ENCODE measurements around the gene ODAPH. TPM values are rescaled to one million over a fixed set of nuclear protein-coding genes. Genes with fewer than 3 reads are reported as not detected.

The ODAPH gene
- polyA plus RNA-seq, 1 of the 3 experiments (the other 2 are of a cell fraction), result 0.03 TPM

- no peaks in the 10 kb centered on the region for H3K4me1 ChIP-seq (ENCODE audit: control insufficient read depth in 1 of 2, insufficient read depth in 2 of 2, low read depth in 1 of 2, low read length in 1 of 2)
- H3K27me3 ChIP-seq (ENCODE audit: insufficient read depth), result no peaks in the 10 kb centered on the region
- H3K9me2 ChIP-seq, result no peaks in the 10 kb centered on the region
- no peaks in the 10 kb centered on the region for H3K79me2 ChIP-seq (ENCODE audit: insufficient read depth)
- H4K20me1 ChIP-seq (ENCODE audit: insufficient read depth), result no peaks in the 10 kb centered on the region
- ChIA-PET CTCF (interaction anchor here (0.8 kb wide), 1 partner anchor 27 kb away, joined by 3 read pairs; no protein-coding TSS in a partner anchor), POLR2A (no interaction called here)
- 68% methylated on average over 3 of the region's 3 CpGs for WGBS (ENCODE audit: low lambda C conversion rate)
- no peaks in the 10 kb centered on the region for H3K36me3 ChIP-seq (replicated peaks in 1 of 2; ENCODE audit: control insufficient read depth in 1 of 2, insufficient read depth in 2 of 2, low read length in 1 of 2)
- no peak overlapping the region for H2AFZ ChIP-seq (ENCODE audit: low read depth)
- no peaks in the 10 kb centered on the region for H3K9me3 ChIP-seq
- H3F3A ChIP-seq (replicated peaks; ENCODE audit: insufficient read depth), result no peaks in the 10 kb centered on the region
- DNase-seq, result no peak
- H3K27ac ChIP-seq (ENCODE audit: low read depth in 2 of 2, low read length in 1 of 2), result no peak overlapping the region
- no peak overlapping the region for H3K4me2 ChIP-seq
- TF ChIP-seq NRF1 (IDR thresholded peaks at IDR 0.05; ENCODE audit: low read depth, low read length) (no peak), MAX (IDR thresholded peaks at IDR 0.05; ENCODE audit: low read depth) (no peak), GABPA (IDR thresholded peaks at IDR 0.05; ENCODE audit: low read depth) (no peak), RCOR1 (IDR thresholded peaks at IDR 0.05; ENCODE audit: low read length) (no peak), ZBTB33 (IDR thresholded peaks at IDR 0.05; ENCODE audit: borderline replicate concordance, low read depth) (no peak)
- no peak overlapping the region for H3K4me3 ChIP-seq (ENCODE audit: low read depth in 2 of 2, low read length in 1 of 2)
- no peak overlapping the region for H3K9ac ChIP-seq
Measured at GRCh38 chr4:75596061-75596460, 40.2 kb downstream of the ODAPH start.

- Histone ChIP-seq H3K4me2 (no peak overlapping the region), H3K9ac (no peak overlapping the region), H3K9me2 (no peaks in the 10 kb centered on the region), H3K36me3 (replicated peaks in 1 of 2; ENCODE audit: control insufficient read depth in 1 of 2, insufficient read depth in 2 of 2, low read length in 1 of 2) (no peaks in the 10 kb centered on the region), H3K27me3 (ENCODE audit: insufficient read depth) (no peaks in the 10 kb centered on the region), H4K20me1 (ENCODE audit: insufficient read depth) (no peaks in the 10 kb centered on the region), H3K27ac (ENCODE audit: low read depth in 2 of 2, low read length in 1 of 2) (no peak overlapping the region), H3K4me1 (ENCODE audit: control insufficient read depth in 1 of 2, insufficient read depth in 2 of 2, low read depth in 1 of 2, low read length in 1 of 2) (no peaks in the 10 kb centered on the region), H3K4me3 (ENCODE audit: low read depth in 2 of 2, low read length in 1 of 2) (no peak overlapping the region), H2AFZ (ENCODE audit: low read depth) (no peak overlapping the region), H3K79me2 (ENCODE audit: insufficient read depth) (no peaks in the 10 kb centered on the region), H3K9me3 (no peaks in the 10 kb centered on the region), H3F3A (replicated peaks; ENCODE audit: insufficient read depth) (no peaks in the 10 kb centered on the region)
- no peak for DNase-seq
- whole genome bisulfite sequencing (ENCODE audit: low lambda C conversion rate), result 79% methylated on average over 3 of the region's 3 CpGs
- TF ChIP-seq EZH2phosphoT487 (IDR thresholded peaks at IDR 0.05; ENCODE audit: borderline replicate concordance, low read depth) (no peak), USF1 (IDR thresholded peaks at IDR 0.05; ENCODE audit: borderline replicate concordance, low read depth) (no peak), CTCF (IDR thresholded peaks at IDR 0.05) (no peak), EP300 (IDR thresholded peaks at IDR 0.05; ENCODE audit: borderline replicate concordance in 1 of 2, low read depth in 1 of 2, low read length in 1 of 2) (no peak), FOSL2 (IDR thresholded peaks at IDR 0.05; ENCODE audit: borderline replicate concordance, low read depth) (0 out of 2 replicates have a peak, but pooled peaks have one; percentile 18)
- ChIA-PET POLR2A (no interaction called here), CTCF (no interaction called here)
Measured at GRCh38 chr4:75598390-75598789, 42.5 kb downstream of the ODAPH start.
